ENCODE measurements around the gene ITCH. TPM values are rescaled to one million over a fixed set of nuclear protein-coding genes. Genes with fewer than 3 reads are reported as not detected.
"Not testable (repeated sequence)": the region's sequence is repeated elsewhere in the genome, so short reads cannot be mapped to it uniquely, and the experiment has no call there.

The ITCH gene
- total and polyA plus RNA-seq, 9 donors, result 14.0 to 65.8 (median 50.8) TPM

GRCh38 chr20:34439168-34439567, 76.1 kb downstream of the ITCH start:
- intact Hi-C loops (cut with DNase I), result no loop called here
- 92 to 95% (median 93%) methylated on average over 5 of the region's 5 CpGs for WGBS, 3 donors
- no peak for TF ChIP-seq CTCF (IDR thresholded peaks at IDR 0.05)
- TF ChIP-seq POLR2A (IDR thresholded peaks at IDR 0.05), result no peak
- no peak for TF ChIP-seq EP300 (IDR thresholded peaks at IDR 0.05)
- DNase-seq, result no peak
- no peak overlapping the region for H3K4me3 ChIP-seq
- no peaks in the 10 kb centered on the region for H3K4me1 ChIP-seq (ENCODE audit: insufficient read depth)
- no peaks in the 10 kb centered on the region for H3K36me3 ChIP-seq
- no peaks in the 10 kb centered on the region for H3K27me3 ChIP-seq
- no peaks in the 10 kb centered on the region for H3K9me3 ChIP-seq
- no peak overlapping the region for H3K27ac ChIP-seq

GRCh38 chr20:34441423-34441822, 78.3 kb downstream of the ITCH start:
- H3K27me3 ChIP-seq; DNase-seq; H3K36me3 ChIP-seq; H3K4me3 ChIP-seq; H3K4me1 ChIP-seq (ENCODE audit: insufficient read depth); H3K9me3 ChIP-seq; intact Hi-C loops (cut with DNase I); H3K27ac ChIP-seq: not testable (repeated sequence)
- 87 to 97% (median 93%) methylated on average over 3 of the region's 3 CpGs for WGBS, 3 donors

- no peaks in the 10 kb centered on the region for H3K4me1 ChIP-seq (ENCODE audit: insufficient read depth)
- DNase-seq, result no peak
- no peaks in the 10 kb centered on the region for H3K9me3 ChIP-seq
- TF ChIP-seq EP300 (IDR thresholded peaks at IDR 0.05) (no peak), POLR2A (IDR thresholded peaks at IDR 0.05) (no peak), CTCF (IDR thresholded peaks at IDR 0.05) (no peak)
- H3K4me3 ChIP-seq, result no peak overlapping the region
- no peaks in the 10 kb centered on the region for H3K27me3 ChIP-seq
- intact Hi-C loops (cut with DNase I), result no loop called here
- H3K27ac ChIP-seq, result no peak overlapping the region
- WGBS, 3 donors, result 95 to 97% (median 97%) methylated on average over 3 of the region's 3 CpGs
- no peaks in the 10 kb centered on the region for H3K36me3 ChIP-seq
Observed at GRCh38 chr20:34443546-34443945, 80.5 kb downstream of the ITCH start.

GRCh38 chr20:34445177-34446065, 82.3 kb downstream of the ITCH start:
- H3K27ac ChIP-seq, result no peak overlapping the region
- H3K27me3 ChIP-seq, result no peaks in the 10 kb centered on the region
- no peaks in the 10 kb centered on the region for H3K4me1 ChIP-seq (ENCODE audit: insufficient read depth)
- intact Hi-C loops (cut with DNase I), result no loop called here
- no peak overlapping the region for H3K4me3 ChIP-seq
- no peak for TF ChIP-seq POLR2A (IDR thresholded peaks at IDR 0.05)
- no peaks in the 10 kb centered on the region for H3K9me3 ChIP-seq
- no peaks in the 10 kb centered on the region for H3K36me3 ChIP-seq
- 33 to 61% (median 37%) methylated on average over 7 of the region's 7 CpGs for WGBS, 3 donors
- DNase-seq, result no peak

- Histone ChIP-seq H3K27me3 (no peaks in the 10 kb centered on the region), H3K36me3 (no peaks in the 10 kb centered on the region), H3K27ac (no peak overlapping the region), H3K4me1 (ENCODE audit: insufficient read depth) (no peaks in the 10 kb centered on the region), H3K9me3 (no peaks in the 10 kb centered on the region), H3K4me3 (no peak overlapping the region)
- TF ChIP-seq CTCF (IDR thresholded peaks at IDR 0.05) (no peak), EP300 (IDR thresholded peaks at IDR 0.05) (no peak), POLR2A (IDR thresholded peaks at IDR 0.05) (no peak)
- intact Hi-C loops (cut with DNase I), result no loop called here
- WGBS, 3 donors, result 8 to 28% (median 12%) methylated on average over 1 of the region's 1 CpG
- no peak for DNase-seq
Observed at GRCh38 chr20:34448517-34448916, 85.4 kb downstream of the ITCH start.

All from ovary (tissue), 9 donors.